HEK293 (cell line): ENCODE data around the gene TMEM247.

Experiments used
- SCRT2 ChIP-seq: fragments of 450-650 bp; formaldehyde crosslinking; IDR thresholded peaks from 2 replicates; pipeline ENCODE4 v1.5.1; 2016; ENCODE audit warnings: missing biosample characterization, missing genetic modification characterization
- SETDB1 ChIP-seq: IDR thresholded peaks from one replicate; pipeline ENCODE4 v1.6.1; 2017; ENCODE audit warnings: mild to moderate bottlenecking, low read length, moderate library complexity, mixed read lengths; ENCODE audit not compliant: insufficient read length
- TCF7L2 ChIP-seq: IDR thresholded peaks from 2 replicates; pipeline ENCODE4 v1.6.1; 2011; ENCODE audit warnings: low read depth, mild to moderate bottlenecking, inconsistent platforms, low read length, moderate library complexity, borderline replicate concordance
- ZBTB17 ChIP-seq: fragments of 450-650 bp; formaldehyde crosslinking; IDR thresholded peaks from 2 replicates; pipeline ENCODE4 v1.5.1; 2016; ENCODE audit warnings: missing biosample characterization, missing genetic modification characterization
- ZNF24 ChIP-seq: fragments of 450-650 bp; formaldehyde crosslinking; IDR thresholded peaks from 2 replicates; pipeline ENCODE4 v1.5.1; 2016; ENCODE audit warnings: missing biosample characterization, missing genetic modification characterization
- ZNF248 ChIP-seq: fragments of 450-650 bp; formaldehyde crosslinking; IDR thresholded peaks from 2 replicates; pipeline ENCODE4 v1.5.1; 2017; ENCODE audit warnings: missing biosample characterization, missing genetic modification characterization
- ZNF302 ChIP-seq: fragments of 450-650 bp; formaldehyde crosslinking; IDR thresholded peaks from 2 replicates; pipeline ENCODE4 v1.5.1; 2016; ENCODE audit warnings: missing biosample characterization, missing genetic modification characterization, low read depth
- ZNF549 ChIP-seq: fragments of 450-650 bp; IDR thresholded peaks from 2 replicates; pipeline ENCODE4 v1.5.1; 2018; ENCODE audit warnings: missing biosample characterization, missing genetic modification characterization, mild to moderate bottlenecking, inconsistent platforms, moderate library complexity
- ZNF571 ChIP-seq: fragments of 450-650 bp; formaldehyde crosslinking; IDR thresholded peaks from 2 replicates; pipeline ENCODE4 v1.5.0; 2017; ENCODE audit warnings: missing biosample characterization, missing genetic modification characterization
- TF ChIP-seq, protein P1 (sequence below): fragments of 450-650 bp; formaldehyde crosslinking; IDR thresholded peaks from 2 replicates; pipeline ENCODE4 v1.5.1; 2016; ENCODE audit warnings: missing biosample characterization, missing genetic modification characterization
- TF ChIP-seq, protein P2 (sequence below): fragments of 450-650 bp; formaldehyde crosslinking; IDR thresholded peaks from 2 replicates; pipeline ENCODE4 v1.5.1; 2016; ENCODE audit warnings: missing biosample characterization, missing genetic modification characterization
- TF ChIP-seq, protein P3 (sequence below): fragments of 450-650 bp; formaldehyde crosslinking; IDR thresholded peaks from 2 replicates; pipeline ENCODE4 v1.5.1; 2016; ENCODE audit warnings: missing biosample characterization, missing genetic modification characterization
- TF ChIP-seq, protein P4 (sequence below): fragments of 450-650 bp; formaldehyde crosslinking; IDR thresholded peaks from 2 replicates; pipeline ENCODE4 v1.5.1; 2016; ENCODE audit warnings: missing biosample characterization, missing genetic modification characterization

DNA sequence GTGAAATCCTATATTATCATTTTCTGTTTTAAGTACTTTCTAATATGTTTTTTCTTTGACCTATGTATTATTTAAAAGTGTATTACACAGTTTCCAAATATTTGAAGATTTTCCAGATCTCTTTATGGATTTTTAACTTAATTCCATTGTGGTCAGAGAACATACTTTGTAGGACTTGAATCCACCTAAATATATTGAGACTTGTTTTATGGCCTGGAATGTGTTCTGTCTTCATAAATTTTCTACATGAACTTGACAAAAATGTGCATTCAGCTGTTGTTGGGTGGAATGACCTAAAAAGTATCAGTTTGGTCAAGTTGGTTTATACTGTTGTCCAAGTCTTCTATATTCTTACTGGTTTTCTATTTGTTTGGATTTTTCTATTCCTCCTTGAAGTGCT, 33.8 kb upstream of the TMEM247 start:
- TF ChIP-seq, protein P1, sequence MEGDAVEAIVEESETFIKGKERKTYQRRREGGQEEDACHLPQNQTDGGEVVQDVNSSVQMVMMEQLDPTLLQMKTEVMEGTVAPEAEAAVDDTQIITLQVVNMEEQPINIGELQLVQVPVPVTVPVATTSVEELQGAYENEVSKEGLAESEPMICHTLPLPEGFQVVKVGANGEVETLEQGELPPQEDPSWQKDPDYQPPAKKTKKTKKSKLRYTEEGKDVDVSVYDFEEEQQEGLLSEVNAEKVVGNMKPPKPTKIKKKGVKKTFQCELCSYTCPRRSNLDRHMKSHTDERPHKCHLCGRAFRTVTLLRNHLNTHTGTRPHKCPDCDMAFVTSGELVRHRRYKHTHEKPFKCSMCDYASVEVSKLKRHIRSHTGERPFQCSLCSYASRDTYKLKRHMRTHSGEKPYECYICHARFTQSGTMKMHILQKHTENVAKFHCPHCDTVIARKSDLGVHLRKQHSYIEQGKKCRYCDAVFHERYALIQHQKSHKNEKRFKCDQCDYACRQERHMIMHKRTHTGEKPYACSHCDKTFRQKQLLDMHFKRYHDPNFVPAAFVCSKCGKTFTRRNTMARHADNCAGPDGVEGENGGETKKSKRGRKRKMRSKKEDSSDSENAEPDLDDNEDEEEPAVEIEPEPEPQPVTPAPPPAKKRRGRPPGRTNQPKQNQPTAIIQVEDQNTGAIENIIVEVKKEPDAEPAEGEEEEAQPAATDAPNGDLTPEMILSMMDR (tag by site-specific recombination): no peak
- TF ChIP-seq ZBTB17: no peak
- TF ChIP-seq, protein P2, sequence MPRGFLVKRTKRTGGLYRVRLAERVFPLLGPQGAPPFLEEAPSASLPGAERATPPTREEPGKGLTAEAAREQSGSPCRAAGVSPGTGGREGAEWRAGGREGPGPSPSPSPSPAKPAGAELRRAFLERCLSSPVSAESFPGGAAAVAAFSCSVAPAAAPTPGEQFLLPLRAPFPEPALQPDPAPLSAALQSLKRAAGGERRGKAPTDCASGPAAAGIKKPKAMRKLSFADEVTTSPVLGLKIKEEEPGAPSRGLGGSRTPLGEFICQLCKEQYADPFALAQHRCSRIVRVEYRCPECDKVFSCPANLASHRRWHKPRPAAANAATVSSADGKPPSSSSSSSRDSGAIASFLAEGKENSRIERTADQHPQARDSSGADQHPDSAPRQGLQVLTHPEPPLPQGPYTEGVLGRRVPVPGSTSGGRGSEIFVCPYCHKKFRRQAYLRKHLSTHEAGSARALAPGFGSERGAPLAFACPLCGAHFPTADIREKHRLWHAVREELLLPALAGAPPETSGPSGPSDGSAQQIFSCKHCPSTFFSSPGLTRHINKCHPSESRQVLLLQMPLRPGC (tag by site-specific recombination): no peak
- no peak for TF ChIP-seq SETDB1
- TF ChIP-seq SCRT2 (tag by site-specific recombination): no peak
- TF ChIP-seq ZNF24 (tag by site-specific recombination): no peak
- TF ChIP-seq ZNF302 (tag by site-specific recombination): no peak
- TF ChIP-seq ZNF571 (tag by site-specific recombination): no peak
- TF ChIP-seq, protein P3, sequence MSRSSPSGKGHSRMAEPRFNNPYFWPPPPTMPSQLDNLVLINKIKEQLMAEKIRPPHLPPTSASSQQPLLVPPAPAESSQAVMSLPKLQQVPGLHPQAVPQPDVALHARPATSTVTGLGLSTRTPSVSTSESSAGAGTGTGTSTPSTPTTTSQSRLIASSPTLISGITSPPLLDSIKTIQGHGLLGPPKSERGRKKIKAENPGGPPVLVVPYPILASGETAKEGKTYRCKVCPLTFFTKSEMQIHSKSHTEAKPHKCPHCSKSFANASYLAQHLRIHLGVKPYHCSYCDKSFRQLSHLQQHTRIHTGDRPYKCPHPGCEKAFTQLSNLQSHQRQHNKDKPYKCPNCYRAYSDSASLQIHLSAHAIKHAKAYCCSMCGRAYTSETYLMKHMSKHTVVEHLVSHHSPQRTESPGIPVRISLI (tag by site-specific recombination): no peak
- no peak for TF ChIP-seq TCF7L2
- TF ChIP-seq, protein P4, sequence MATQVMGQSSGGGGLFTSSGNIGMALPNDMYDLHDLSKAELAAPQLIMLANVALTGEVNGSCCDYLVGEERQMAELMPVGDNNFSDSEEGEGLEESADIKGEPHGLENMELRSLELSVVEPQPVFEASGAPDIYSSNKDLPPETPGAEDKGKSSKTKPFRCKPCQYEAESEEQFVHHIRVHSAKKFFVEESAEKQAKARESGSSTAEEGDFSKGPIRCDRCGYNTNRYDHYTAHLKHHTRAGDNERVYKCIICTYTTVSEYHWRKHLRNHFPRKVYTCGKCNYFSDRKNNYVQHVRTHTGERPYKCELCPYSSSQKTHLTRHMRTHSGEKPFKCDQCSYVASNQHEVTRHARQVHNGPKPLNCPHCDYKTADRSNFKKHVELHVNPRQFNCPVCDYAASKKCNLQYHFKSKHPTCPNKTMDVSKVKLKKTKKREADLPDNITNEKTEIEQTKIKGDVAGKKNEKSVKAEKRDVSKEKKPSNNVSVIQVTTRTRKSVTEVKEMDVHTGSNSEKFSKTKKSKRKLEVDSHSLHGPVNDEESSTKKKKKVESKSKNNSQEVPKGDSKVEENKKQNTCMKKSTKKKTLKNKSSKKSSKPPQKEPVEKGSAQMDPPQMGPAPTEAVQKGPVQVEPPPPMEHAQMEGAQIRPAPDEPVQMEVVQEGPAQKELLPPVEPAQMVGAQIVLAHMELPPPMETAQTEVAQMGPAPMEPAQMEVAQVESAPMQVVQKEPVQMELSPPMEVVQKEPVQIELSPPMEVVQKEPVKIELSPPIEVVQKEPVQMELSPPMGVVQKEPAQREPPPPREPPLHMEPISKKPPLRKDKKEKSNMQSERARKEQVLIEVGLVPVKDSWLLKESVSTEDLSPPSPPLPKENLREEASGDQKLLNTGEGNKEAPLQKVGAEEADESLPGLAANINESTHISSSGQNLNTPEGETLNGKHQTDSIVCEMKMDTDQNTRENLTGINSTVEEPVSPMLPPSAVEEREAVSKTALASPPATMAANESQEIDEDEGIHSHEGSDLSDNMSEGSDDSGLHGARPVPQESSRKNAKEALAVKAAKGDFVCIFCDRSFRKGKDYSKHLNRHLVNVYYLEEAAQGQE (tag by site-specific recombination): no peak
- TF ChIP-seq ZNF248 (tag by site-specific recombination): no peak
- no peak for TF ChIP-seq ZNF549
